Thoracic aorta endothelial cell (primary cell): ENCODE measurements around the gene ACER2. TPM values are rescaled to one million over a fixed set of nuclear protein-coding genes. Genes with fewer than 3 reads are reported as not detected.

Experiments
- total RNA-seq: library from RNA; depleted of rRNA; stranded (reverse); fragments of >200 nt; gene quantifications from 2 replicates; pipeline ENCODE4 v1.2.3, GENCODE V29; 2012

The ACER2 gene
- total RNA-seq = 11.3 and 11.4 TPM in 2 replicates

GRCh38 chr9:19408693-19409400 is at the start of gene ACER2:
Gene ACER2 (plus strand): TSS chr9:19409009. CDS start chr9:19409085, 76 bp downstream.

Other genes starting within 250 kb of the ACER2 start
- gene DENND4C, start 178.3 kb upstream of the ACER2 start, total RNA-seq = 114 and 122 TPM in 2 replicates
- gene RPS6, start 28.8 kb upstream of the ACER2 start, total RNA-seq = 1,622 and 2,183 TPM in 2 replicates